MM.1S (cell line): ENCODE results near the gene TSSK6.

Source experiments
- CTCF ChIP-seq: fragments of 300-600 bp; sonication (generic); IDR thresholded peaks from 2 replicates; pipeline ENCODE4 v1.5.1; 2016; ENCODE audit warnings: antibody characterized with exemption, low read length, mixed read lengths
- EZH2 ChIP-seq: fragments of 300-600 bp; sonication (generic); optimal IDR thresholded peaks from 2 replicates; pipeline ENCODE3; 2017; ENCODE audit warnings: low read depth, mild to moderate bottlenecking, antibody characterized with exemption, low read length, mixed read lengths
- EZH2phosphoT487 ChIP-seq: fragments of 300-600 bp; sonication (generic); IDR thresholded peaks from 2 replicates; pipeline ENCODE4 v1.6.1; 2018; ENCODE audit warnings: antibody characterized with exemption, low read length

DNA sequence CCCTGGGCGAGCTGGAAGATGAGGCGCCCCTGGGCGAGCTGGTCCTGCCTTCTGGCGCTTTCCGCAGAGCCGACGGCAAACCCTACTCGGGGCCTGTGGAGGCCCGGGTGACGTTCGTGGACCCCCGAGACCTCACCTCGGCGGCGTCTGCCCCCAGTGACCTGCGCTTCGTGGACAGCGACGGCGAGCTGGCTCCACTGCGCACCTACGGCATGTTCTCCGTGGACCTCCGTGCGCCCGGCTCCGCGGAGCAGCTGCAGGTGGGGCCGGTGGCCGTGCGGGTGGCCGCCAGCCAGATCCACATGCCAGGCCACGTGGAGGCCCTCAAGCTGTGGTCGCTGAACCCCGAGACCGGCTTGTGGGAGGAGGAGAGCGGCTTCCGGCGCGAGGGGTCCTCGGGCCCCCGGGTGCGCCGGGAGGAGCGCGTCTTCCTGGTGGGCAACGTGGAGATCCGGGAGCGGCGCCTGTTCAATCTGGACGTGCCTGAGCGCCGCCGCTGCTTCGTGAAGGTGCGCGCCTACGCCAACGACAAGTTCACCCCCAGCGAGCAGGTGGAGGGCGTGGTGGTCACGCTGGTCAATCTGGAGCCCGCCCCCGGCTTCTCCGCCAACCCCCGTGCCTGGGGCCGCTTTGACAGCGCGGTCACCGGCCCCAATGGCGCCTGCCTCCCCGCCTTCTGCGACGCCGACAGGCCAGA lies 29.1 kb upstream of the TSSK6 start:
- TF ChIP-seq CTCF (no peak), EZH2 (no peak), EZH2phosphoT487 (no peak)
